Measurements from ENCODE around the gene INO80.

Gene INO80

GRCh38 chr15:40951764-40952163, 164.3 kb downstream of the INO80 start:
- no peak for TF ChIP-seq CTCF (IDR thresholded peaks at IDR 0.05; ENCODE audit: low read depth, low read length)
- Histone ChIP-seq H3K36me3 (no peaks in the 10 kb centered on the region), H3K27ac (no peak overlapping the region), H3K27me3 (ENCODE audit: insufficient read depth, low read depth, severe bottlenecking) (no peaks in the 10 kb centered on the region), H3K4me3 (ENCODE audit: low read depth, low read length) (no peak overlapping the region), H3K9me3 (ENCODE audit: severe bottlenecking) (no peaks in the 10 kb centered on the region)
- no peak for DNase-seq

- Histone ChIP-seq H3K27me3 (ENCODE audit: insufficient read depth, low read depth, severe bottlenecking) (no peaks in the 10 kb centered on the region), H3K9me3 (ENCODE audit: severe bottlenecking) (no peaks in the 10 kb centered on the region), H3K4me3 (ENCODE audit: low read depth, low read length) (no peak overlapping the region), H3K36me3 (no peaks in the 10 kb centered on the region), H3K27ac (no peak overlapping the region)
- no peak for DNase-seq
- TF ChIP-seq CTCF (IDR thresholded peaks at IDR 0.05; ENCODE audit: low read depth, low read length), result no peak
Measured at GRCh38 chr15:40949756-40950207, 166.3 kb downstream of the INO80 start.

DNA sequence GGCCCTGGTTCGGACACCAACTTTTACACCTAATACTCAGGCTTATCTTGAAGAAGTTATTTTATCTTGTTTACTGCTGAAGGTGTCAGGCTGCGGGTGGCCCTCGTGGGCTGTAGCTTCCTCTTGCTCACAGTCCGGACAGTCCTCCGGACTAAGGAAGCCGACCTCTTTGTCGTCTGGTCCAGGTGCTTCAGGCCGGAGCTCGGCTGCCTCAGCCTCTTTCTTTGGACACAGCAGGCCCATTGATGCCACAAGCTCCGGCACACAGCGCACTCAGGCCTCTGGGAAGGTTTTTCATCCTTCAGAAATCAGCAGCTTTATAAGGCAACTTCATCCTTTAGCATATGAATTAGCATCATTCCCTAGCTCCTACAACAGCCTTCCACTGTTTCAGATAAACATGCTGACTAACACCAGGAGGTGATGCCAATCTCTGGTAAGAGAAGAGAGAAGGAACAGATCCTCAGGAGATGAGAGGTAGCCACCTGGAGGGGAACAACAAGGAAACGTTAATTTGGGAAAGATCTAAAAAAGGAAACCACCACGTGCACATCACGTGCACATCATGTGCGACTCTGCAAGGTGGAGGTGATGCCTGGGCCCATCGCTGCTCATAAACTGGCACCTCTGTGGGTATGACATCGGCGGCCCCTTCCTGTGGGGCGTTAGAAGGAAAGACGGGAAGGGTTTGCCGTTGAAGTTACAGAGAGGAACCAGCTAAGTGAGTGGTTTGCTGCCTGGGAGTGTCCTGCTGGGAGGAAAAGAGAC, 167.2 kb downstream of the INO80 start:
- H3K27me3 ChIP-seq (ENCODE audit: insufficient read depth, low read depth, severe bottlenecking), result no peaks in the 10 kb centered on the region
- no peak for DNase-seq
- H3K9me3 ChIP-seq (ENCODE audit: severe bottlenecking), result no peaks in the 10 kb centered on the region

DNA sequence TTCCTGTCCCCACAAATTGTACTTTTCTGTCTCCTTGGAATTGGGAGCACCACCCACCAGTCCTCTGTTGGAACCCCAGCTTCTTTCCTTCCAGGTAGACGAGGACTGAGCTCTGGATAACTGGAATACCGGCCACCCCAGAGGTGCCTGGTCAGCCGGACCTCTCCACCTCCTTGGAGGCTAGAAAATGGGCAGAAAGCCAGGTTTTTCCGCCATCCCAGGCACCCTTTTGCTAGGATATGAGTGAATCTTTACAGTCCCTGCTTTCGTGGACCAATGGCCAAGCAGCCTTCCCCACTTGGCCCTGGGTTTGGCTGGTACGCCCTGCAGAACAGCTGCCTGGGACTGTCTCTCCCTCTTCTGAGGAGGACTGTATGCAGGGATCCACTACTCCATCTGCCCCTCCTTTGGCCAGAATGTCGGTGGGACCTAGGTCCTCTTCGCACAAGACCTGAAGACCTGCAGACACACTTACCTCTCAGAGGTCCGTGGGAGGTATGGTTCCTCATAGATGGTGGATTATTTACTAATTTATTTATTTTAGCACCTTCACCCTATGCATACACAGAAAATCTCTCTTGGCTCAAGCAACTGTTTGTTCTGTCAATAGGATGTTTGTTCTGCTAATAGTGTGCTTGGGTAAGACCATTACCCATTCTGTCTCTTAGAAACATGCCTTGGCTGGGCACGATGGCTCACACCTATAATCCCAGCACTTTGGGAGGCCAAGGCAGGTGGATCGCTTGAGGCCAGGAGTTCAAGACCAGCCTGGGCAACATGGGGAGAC, 171.4 kb downstream of the INO80 start:
- H3K9me3 ChIP-seq (ENCODE audit: severe bottlenecking), result no peaks in the 10 kb centered on the region
- TF ChIP-seq CTCF (IDR thresholded peaks at IDR 0.05; ENCODE audit: low read depth, low read length), result no peak

More for the DNA sequence above, 167.2 kb downstream of the INO80 start:
- Histone ChIP-seq H3K4me3 (ENCODE audit: low read depth, low read length) (no peak overlapping the region), H3K27ac (no peak overlapping the region), H3K36me3 (no peaks in the 10 kb centered on the region)
- TF ChIP-seq CTCF (IDR thresholded peaks at IDR 0.05; ENCODE audit: low read depth, low read length), result no peak

DNA sequence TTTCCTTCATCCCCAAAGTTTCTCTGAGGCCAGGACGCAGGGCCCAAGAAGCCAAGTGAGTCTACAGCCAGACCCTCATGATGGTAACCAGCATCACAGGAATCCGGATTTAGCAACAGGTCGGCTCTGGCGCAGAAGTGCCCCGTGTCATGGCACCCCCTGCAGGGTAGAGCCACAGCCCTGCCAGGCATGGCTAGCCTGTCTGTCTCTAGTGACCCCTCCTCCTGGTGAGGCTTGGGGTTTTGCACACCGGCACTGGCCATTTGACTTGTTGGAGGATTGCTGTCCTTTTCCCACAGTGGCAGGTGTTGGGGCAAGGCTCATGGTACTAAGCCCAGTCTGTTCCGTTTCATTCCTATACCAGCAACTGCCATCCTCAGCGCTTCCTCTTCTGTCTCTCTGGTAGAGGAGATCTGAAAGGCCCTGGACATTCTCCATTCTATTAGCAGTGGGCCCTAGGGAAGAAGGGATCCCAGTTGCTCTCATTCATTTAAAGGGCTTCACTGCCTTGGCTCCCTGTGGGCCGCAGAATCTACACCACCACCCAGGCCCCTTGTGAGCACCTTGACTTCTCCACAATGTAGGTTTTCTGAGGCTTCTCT, 172.2 kb downstream of the INO80 start:
- no peaks in the 10 kb centered on the region for H3K36me3 ChIP-seq
- TF ChIP-seq CTCF (IDR thresholded peaks at IDR 0.05; ENCODE audit: low read depth, low read length), result no peak
- DNase-seq, result no peak
- H3K4me3 ChIP-seq (ENCODE audit: low read depth, low read length), result no peak overlapping the region
- H3K27me3 ChIP-seq (ENCODE audit: insufficient read depth, low read depth, severe bottlenecking), result no peaks in the 10 kb centered on the region
- no peak overlapping the region for H3K27ac ChIP-seq
- H3K9me3 ChIP-seq (ENCODE audit: severe bottlenecking), result no peaks in the 10 kb centered on the region

More for the DNA sequence above, 171.4 kb downstream of the INO80 start:
- Histone ChIP-seq H3K27ac (no peak overlapping the region), H3K27me3 (ENCODE audit: insufficient read depth, low read depth, severe bottlenecking) (no peaks in the 10 kb centered on the region), H3K4me3 (ENCODE audit: low read depth, low read length) (no peak overlapping the region), H3K36me3 (no peaks in the 10 kb centered on the region)
- DNase-seq, result no peak
